ENCODE results near the gene CCDC83. TPM values are rescaled to one million over a fixed set of nuclear protein-coding genes. Genes with fewer than 3 reads are reported as not detected.
"Not testable (repeated sequence)": the region's sequence is repeated elsewhere in the genome, so short reads cannot be mapped to it uniquely, and the experiment has no call there.

Gene CCDC83
- total RNA-seq, 1 experiment from 2014 or later: not detected

GRCh38 chr11:85857098-85857497 is 1.9 kb downstream of the CCDC83 start:
- no CpG with 5 or more reads among the region's 10 CpGs for WGBS (ENCODE audit: extremely low coverage, insufficient read length, low lambda C conversion rate)
- Histone ChIP-seq H3K79me1 (ENCODE audit: insufficient read depth, low read depth, low read length, poor library complexity, severe bottlenecking) (no peaks in the 10 kb centered on the region), H2BK5ac (ENCODE audit: insufficient read length, low read length) (no peak overlapping the region), H4K20me1 (ENCODE audit: control insufficient read depth, insufficient read depth, insufficient read length) (no peaks in the 10 kb centered on the region), H3K23ac (ENCODE audit: insufficient read length, low read depth, low read length) (no peak overlapping the region), H3K27me3 (ENCODE audit: insufficient read depth, low read length) (no peaks in the 10 kb centered on the region), H3K18ac (ENCODE audit: insufficient read length, low read depth, low read length) (no peak overlapping the region), H3T11ph (ENCODE audit: low read length) (no peak overlapping the region), H2BK15ac (ENCODE audit: low read depth, low read length) (no peak overlapping the region), H3K56ac (ENCODE audit: insufficient read length, low read depth, low read length) (no peak overlapping the region), H3K79me2 (ENCODE audit: insufficient read depth, low read length) (no peaks in the 10 kb centered on the region), H2BK120ac (ENCODE audit: low read depth, low read length, poor library complexity, severe bottlenecking) (no peak overlapping the region), H4K91ac (ENCODE audit: insufficient read length, low read depth, low read length) (no peak overlapping the region), H3K4ac (ENCODE audit: low read depth, low read length) (no peak overlapping the region), H4K5ac (ENCODE audit: insufficient read length, low read depth, low read length) (no peak overlapping the region), H3K4me2 (ENCODE audit: insufficient read depth, insufficient read length, low read length) (no peak overlapping the region), H4K8ac (replicated peaks; ENCODE audit: insufficient read length, low read depth, low read length) (no peak overlapping the region), H3K9ac (ENCODE audit: extremely low read depth, insufficient read length, low read length) (no peak overlapping the region), H3K14ac (ENCODE audit: insufficient read depth, low read length) (no peak overlapping the region), H3K27ac (ENCODE audit: insufficient read length, low read depth, low read length) (no peak overlapping the region), H3K23me2 (ENCODE audit: insufficient read length, low read depth, low read length, poor library complexity, severe bottlenecking) (no peaks in the 10 kb centered on the region), H2BK12ac (ENCODE audit: insufficient read length, low read depth, low read length) (no peak overlapping the region), H3K4me1 (ENCODE audit: insufficient read depth, low read length) (no peaks in the 10 kb centered on the region; the same call in 1 of the 2 replicates), H2AFZ (ENCODE audit: low read length) (no peak overlapping the region), H2AK5ac (ENCODE audit: insufficient read length, low read length) (no peak overlapping the region), H3K9me3 (ENCODE audit: control insufficient read depth, low read depth, low read length) (no peaks in the 10 kb centered on the region), H2BK20ac (ENCODE audit: low read depth, low read length, poor library complexity, severe bottlenecking) (no peak overlapping the region)
- H3K9me3 Mint-ChIP-seq: peaks cover 11 to 15% of the 10 kb centered on the region in 2 experiments
- H3K36me3 Mint-ChIP-seq (ENCODE audit: insufficient read depth in 1 of 3, low read depth in 3 of 3): peaks cover 9 to 16% (median 9%) of the 10 kb centered on the region in 3 experiments; a peak in 5 of 7 replicates
- no peak overlapping the region for H3K27ac Mint-ChIP-seq
- no peak for TF ChIP-seq CTCF (conservative IDR thresholded peaks at IDR 0.05)
- H3K4me1 Mint-ChIP-seq: peaks cover 7 to 11% of the 10 kb centered on the region in 2 experiments
- DNase-seq: no peak
- no peak overlapping the region for H3K4me3 Mint-ChIP-seq
- H3K27me3 Mint-ChIP-seq (ENCODE audit: low read depth): peaks cover 2% of the 10 kb centered on the region

- not testable (repeated sequence) for H3K4ac ChIP-seq (ENCODE audit: low read depth, low read length); H4K20me1 ChIP-seq (ENCODE audit: control insufficient read depth, insufficient read depth, insufficient read length); H3K27ac Mint-ChIP-seq; H3K23me2 ChIP-seq (ENCODE audit: insufficient read length, low read depth, low read length, poor library complexity, severe bottlenecking); H3K36me3 Mint-ChIP-seq (ENCODE audit: insufficient read depth in 1 of 3, low read depth in 3 of 3); H3K27ac ChIP-seq (ENCODE audit: insufficient read length, low read depth, low read length); H4K5ac ChIP-seq (ENCODE audit: insufficient read length, low read depth, low read length); H2BK12ac ChIP-seq (ENCODE audit: insufficient read length, low read depth, low read length); H3K27me3 Mint-ChIP-seq (ENCODE audit: low read depth); H2BK5ac ChIP-seq (ENCODE audit: insufficient read length, low read length); H2BK20ac ChIP-seq (ENCODE audit: low read depth, low read length, poor library complexity, severe bottlenecking); H3K56ac ChIP-seq (ENCODE audit: insufficient read length, low read depth, low read length); H2BK15ac ChIP-seq (ENCODE audit: low read depth, low read length); H3K4me3 Mint-ChIP-seq; H3K79me2 ChIP-seq (ENCODE audit: insufficient read depth, low read length); H3K79me1 ChIP-seq (ENCODE audit: insufficient read depth, low read depth, low read length, poor library complexity, severe bottlenecking); H2AK5ac ChIP-seq (ENCODE audit: insufficient read length, low read length); H3K4me1 ChIP-seq (ENCODE audit: insufficient read depth, low read length); H3K9ac ChIP-seq (ENCODE audit: extremely low read depth, insufficient read length, low read length); H3K4me2 ChIP-seq (ENCODE audit: insufficient read depth, insufficient read length, low read length); H2AFZ ChIP-seq (ENCODE audit: low read length); H3K18ac ChIP-seq (ENCODE audit: insufficient read length, low read depth, low read length); H4K8ac ChIP-seq (replicated peaks; ENCODE audit: insufficient read length, low read depth, low read length); H3K14ac ChIP-seq (ENCODE audit: insufficient read depth, low read length); H3K9me3 Mint-ChIP-seq; H3K9me3 ChIP-seq (ENCODE audit: control insufficient read depth, low read depth, low read length); H3K4me1 Mint-ChIP-seq; H2BK120ac ChIP-seq (ENCODE audit: low read depth, low read length, poor library complexity, severe bottlenecking); DNase-seq; H4K91ac ChIP-seq (ENCODE audit: insufficient read length, low read depth, low read length); H3K27me3 ChIP-seq (ENCODE audit: insufficient read depth, low read length); H3T11ph ChIP-seq (ENCODE audit: low read length); H3K23ac ChIP-seq (ENCODE audit: insufficient read length, low read depth, low read length)
These were observed 4.4 kb downstream of the CCDC83 start for GRCh38 chr11:85859541-85859940.

Measured in H9 (cell line).